SK-N-SH (cell line): ENCODE results near the gene SLC4A9. TPM values are rescaled to one million over a fixed set of nuclear protein-coding genes. Genes with fewer than 3 reads are reported as not detected.

Experiments used
- CTCF ChIA-PET: fragments of 300-600, 350-600 bp; formaldehyde crosslinking; extraction: SDS; loops from one replicate; lab custom pipeline; 2021; lab: Yijun Ruan, JAX
- POLR2A ChIA-PET: fragments of 350-600 bp; sonication (Branson Sonifier 250); formaldehyde crosslinking; extraction: SDS; loops from one replicate; lab custom pipeline; 2020; ENCODE audit warnings: antibody characterized with exemption, inconsistent platforms; lab: Yijun Ruan, JAX
- DNase-seq: peaks from one replicate; pipeline ENCODE4 v3.0.0; 2012
- H2AFZ ChIP-seq: fragments of 200-600 bp; sonication (generic); 2 replicates; pipeline ENCODE4 v1.8.1; 2016; ENCODE audit warnings: antibody characterized with exemption, mild to moderate bottlenecking, low read depth
- H3F3A ChIP-seq: fragments of 200-600 bp; sonication (generic); replicated peaks from 2 replicates; pipeline ENCODE3; 2016; ENCODE audit warnings: antibody characterized with exemption, mild to moderate bottlenecking; ENCODE audit not compliant: insufficient read depth
- H3K27ac ChIP-seq, 2 experiments: fragments of 200-500 bp in 1 of 2; fragments of 200-600 bp in 1 of 2; sonication (Bioruptor generic) in 1 of 2; sonication (generic), shearing (Covaris generic) in 1 of 2; 2 replicates each; pipeline versions ENCODE4 v1.5.1 to v1.6.1; 2014 to 2016; ENCODE audit warnings: low read depth in 2 of 2, inconsistent platforms in 1 of 2, low read length in 1 of 2, mild to moderate bottlenecking in 1 of 2, mixed read lengths in 1 of 2
- H3K27me3 ChIP-seq: fragments of 200-600 bp; sonication (generic), shearing (Covaris generic); 2 replicates; pipeline ENCODE4 v1.6.1; 2016; ENCODE audit warnings: mixed run types; ENCODE audit not compliant: insufficient read depth
- H3K36me3 ChIP-seq, 2 experiments: fragments of 200-500 bp in 1 of 2; fragments of 200-600 bp in 1 of 2; sonication (Bioruptor generic) in 1 of 2; sonication (generic) in 1 of 2; replicated peaks in 1 of 2; 2 replicates each; pipeline versions ENCODE3 to v1.5.1; 2014 to 2016; ENCODE audit warnings: low read length in 1 of 2, mild to moderate bottlenecking in 1 of 2; ENCODE audit not compliant: insufficient read depth in 2 of 2, control insufficient read depth in 1 of 2
- H3K4me1 ChIP-seq, 2 experiments: fragments of 200-500 bp in 1 of 2; fragments of 200-600 bp in 1 of 2; sonication (Bioruptor generic) in 1 of 2; sonication (generic), shearing (Covaris generic) in 1 of 2; 2 replicates each; pipeline versions ENCODE4 v1.5.1 to v1.6.1; 2014 to 2016; ENCODE audit warnings: low read depth in 1 of 2, low read length in 1 of 2, mixed run types in 1 of 2; ENCODE audit not compliant: insufficient read depth in 2 of 2, control insufficient read depth in 1 of 2
- H3K4me2 ChIP-seq: fragments of 200-600 bp; sonication (generic), shearing (Covaris generic); 2 replicates; pipeline ENCODE4 v1.6.1; 2017; ENCODE audit warnings: mixed run types
- H3K4me3 ChIP-seq, 2 experiments: fragments of 200-500 bp in 1 of 2; fragments of 200-600 bp in 1 of 2; sonication (Bioruptor generic) in 1 of 2; sonication (generic), shearing (Covaris generic) in 1 of 2; 2 replicates each; pipeline versions ENCODE4 v1.5.1 to v1.8.1; 2014 to 2016; ENCODE audit warnings: low read depth in 2 of 2, inconsistent platforms in 1 of 2, low read length in 1 of 2, mild to moderate bottlenecking in 1 of 2, mixed read lengths in 1 of 2, moderate library complexity in 1 of 2
- H3K79me2 ChIP-seq: fragments of 200-600 bp; sonication (generic); 2 replicates; pipeline ENCODE4 v1.8.1; 2017; ENCODE audit warnings: mild to moderate bottlenecking; ENCODE audit not compliant: insufficient read depth
- H3K9ac ChIP-seq: fragments of 200-600 bp; sonication (generic); 2 replicates; pipeline ENCODE4 v1.6.1; 2017; ENCODE audit warnings: mixed run types
- H3K9me2 ChIP-seq: fragments of 200-600 bp; sonication (generic); 2 replicates; pipeline ENCODE4 v1.6.1; 2017; ENCODE audit warnings: mixed run types
- H3K9me3 ChIP-seq: fragments of 200-600 bp; sonication (generic); 2 replicates; pipeline ENCODE4 v1.6.1; 2017; ENCODE audit warnings: mixed run types, mild to moderate bottlenecking, moderate library complexity
- H4K20me1 ChIP-seq: fragments of 200-600 bp; sonication (generic); 2 replicates; pipeline ENCODE4 v1.6.1; 2017; ENCODE audit warnings: mild to moderate bottlenecking, mixed run types; ENCODE audit not compliant: insufficient read depth
- EP300 ChIP-seq, 2 experiments: IDR thresholded peaks; 2 replicates each; pipeline versions ENCODE4 v1.4.0 to v1.6.1; 2012; ENCODE audit warnings: borderline replicate concordance in 1 of 2, low read depth in 1 of 2, low read length in 1 of 2
- MEF2A ChIP-seq: IDR thresholded peaks from 2 replicates; pipeline ENCODE4 v1.4.0; 2012; ENCODE audit warnings: low read depth, borderline replicate concordance
- NFIC ChIP-seq: IDR thresholded peaks from 2 replicates; pipeline ENCODE4 v1.4.0; 2012; ENCODE audit warnings: borderline replicate concordance
- RAD21 ChIP-seq: IDR thresholded peaks from 2 replicates; pipeline ENCODE4 v1.6.1; 2012; ENCODE audit warnings: mild to moderate bottlenecking, low read length
- SMC3 ChIP-seq: IDR thresholded peaks from 2 replicates; pipeline ENCODE4 v1.6.1; 2012; ENCODE audit warnings: low read depth, low read length, improper control_type of control experiment
- TAF1 ChIP-seq: IDR thresholded peaks from 2 replicates; pipeline ENCODE4 v1.6.1; 2012; ENCODE audit warnings: low read depth, mild to moderate bottlenecking, low read length, moderate library complexity, borderline replicate concordance
- TCF12 ChIP-seq: IDR thresholded peaks from 2 replicates; pipeline ENCODE4 v1.4.0; 2012
- WGBS: methylation state at CpG from one replicate; pipeline ENCODE4 v1.1.6; 2017; ENCODE audit warnings: low lambda C conversion rate; 5-methylcytosine and 5-hydroxymethylcytosine counted together
- polyA plus RNA-seq, 3 experiments: library from polyadenylated mRNA; depleted of rRNA; stranded (reverse); fragments of >200 nt; gene quantifications; 2 replicates each; pipeline ENCODE4 v1.2.3, GENCODE V29; 2012
- TF ChIP-seq, protein P1 (sequence below): IDR thresholded peaks from 2 replicates; pipeline ENCODE4 v1.4.0; 2012; ENCODE audit warnings: low read depth, borderline replicate concordance
- TF ChIP-seq, protein P2 (sequence below): fragments of 200-600 bp; sonication (generic); IDR thresholded peaks from 2 replicates; pipeline ENCODE4 v1.6.1; 2017; ENCODE audit warnings: antibody characterized with exemption, mild to moderate bottlenecking, moderate library complexity

Gene SLC4A9
- polyA plus RNA-seq, 1 of the 3 experiments (the other 2 are of a cell fraction) = 0.02 TPM

DNA sequence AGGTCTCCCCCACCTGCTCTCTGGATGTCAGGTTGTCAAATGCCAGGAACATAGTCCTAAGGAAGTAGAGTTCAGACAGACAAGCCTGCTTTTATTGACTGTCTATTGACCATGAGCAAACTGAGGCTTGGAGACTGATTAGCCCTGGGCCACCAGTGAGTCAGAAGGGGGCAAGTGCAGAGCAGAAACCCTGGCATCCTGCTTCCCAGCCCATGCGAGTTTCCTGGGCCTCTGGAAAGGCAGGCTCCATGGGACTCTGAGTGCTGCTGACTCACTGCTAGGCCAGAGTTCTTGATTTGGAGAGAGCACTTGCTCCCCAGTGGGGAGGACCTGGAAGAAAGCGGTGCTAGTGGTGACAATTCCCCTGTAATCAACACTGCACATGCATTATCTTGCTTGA lies 10.8 kb upstream of the SLC4A9 start:
- POLR2A ChIA-PET = no interaction called here
- no peak overlapping the region for H2AFZ ChIP-seq

DNA sequence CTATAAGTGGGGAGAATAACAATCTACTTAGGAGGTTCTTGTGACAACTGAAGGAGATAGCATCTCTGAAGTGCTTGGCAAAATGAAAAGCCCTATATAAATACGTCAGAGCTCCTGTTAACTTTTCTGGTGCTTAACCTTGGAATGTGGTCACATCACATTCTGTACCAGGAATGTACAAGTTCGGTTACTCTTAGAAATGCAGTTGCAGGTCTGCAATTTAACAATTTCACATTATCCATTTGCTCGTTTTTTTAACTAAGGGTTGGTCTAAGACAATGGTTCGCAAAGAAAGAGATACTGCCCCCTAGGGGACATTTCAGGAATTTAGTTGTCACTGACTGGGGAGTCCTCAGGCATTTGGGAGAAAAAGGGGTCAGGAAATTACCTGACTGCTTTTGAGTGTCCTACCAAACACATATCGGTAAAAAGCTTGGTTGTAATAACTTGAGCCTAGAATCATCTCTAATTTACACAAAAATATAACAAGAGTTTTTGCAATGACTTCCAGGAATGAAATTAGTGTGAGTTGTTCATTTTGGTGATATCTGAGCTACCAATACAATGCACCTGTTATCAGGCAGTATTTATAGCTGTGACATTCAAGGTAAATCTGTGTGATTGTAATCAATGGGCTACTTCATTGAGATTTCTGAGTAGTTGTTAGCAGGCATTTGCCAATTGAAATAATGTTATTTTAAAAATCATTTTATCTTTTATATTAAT lies 8.2 kb upstream of the SLC4A9 start:
- peak overlapping the region in 1 of 2 experiments; percentile 11; a peak in 1 of 4 replicates for H3K4me3 ChIP-seq

More for the DNA sequence above, 10.8 kb upstream of the SLC4A9 start:
- H3K9me3 ChIP-seq = no peaks in the 10 kb centered on the region
- H3K9me2 ChIP-seq = no peaks in the 10 kb centered on the region
- H3F3A ChIP-seq = peaks cover 11% of the 10 kb centered on the region
- H3K27me3 ChIP-seq = no peaks in the 10 kb centered on the region
- no peak overlapping the region for H3K9ac ChIP-seq
- H3K4me1 ChIP-seq = peaks cover 9 to 12% of the 10 kb centered on the region in 2 experiments
- H3K4me3 ChIP-seq = no peak overlapping the region
- peaks cover 0 to 3% of the 10 kb centered on the region in 2 experiments for H3K36me3 ChIP-seq
- peaks cover 15% of the 10 kb centered on the region for H4K20me1 ChIP-seq
- 80% methylated on average over 2 of the region's 2 CpGs for WGBS
- H3K79me2 ChIP-seq = peaks cover 22% of the 10 kb centered on the region
- no peak overlapping the region for H3K4me2 ChIP-seq
- H3K27ac ChIP-seq = no peak overlapping the region
- CTCF ChIA-PET = interaction anchor here (0.9 to 15.0 kb wide), 3 partner anchors 11 to 107 kb away, joined by 4 to 418 read pairs (median 10); partner anchors contain the start of gene SLC4A9
- no peak for DNase-seq
- TF ChIP-seq, protein P1, sequence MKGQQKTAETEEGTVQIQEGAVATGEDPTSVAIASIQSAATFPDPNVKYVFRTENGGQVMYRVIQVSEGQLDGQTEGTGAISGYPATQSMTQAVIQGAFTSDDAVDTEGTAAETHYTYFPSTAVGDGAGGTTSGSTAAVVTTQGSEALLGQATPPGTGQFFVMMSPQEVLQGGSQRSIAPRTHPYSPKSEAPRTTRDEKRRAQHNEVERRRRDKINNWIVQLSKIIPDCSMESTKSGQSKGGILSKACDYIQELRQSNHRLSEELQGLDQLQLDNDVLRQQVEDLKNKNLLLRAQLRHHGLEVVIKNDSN = no peak
- TF ChIP-seq MEF2A = no peak
- no peak for TF ChIP-seq TAF1
- TF ChIP-seq EP300 (IDR thresholded peaks at IDR 0.05; ENCODE audit: borderline replicate concordance in 1 of 2, low read depth in 1 of 2, low read length in 1 of 2) = no peak

More for the DNA sequence above, 8.2 kb upstream of the SLC4A9 start:
- POLR2A ChIA-PET = interaction anchor here (1.6 kb wide), 1 partner anchor 295 kb away, joined by 3 read pairs; the partner anchor contains the start of genes IK and NDUFA2
- H3K4me1 ChIP-seq = peaks cover 0 to 6% of the 10 kb centered on the region in 2 experiments; a peak in 2 of 4 replicates
- no peak overlapping the region for H3K9ac ChIP-seq
- peaks cover 9% of the 10 kb centered on the region for H3F3A ChIP-seq
- no peaks in the 10 kb centered on the region for H3K36me3 ChIP-seq
- H3K9me2 ChIP-seq = no peaks in the 10 kb centered on the region
- H3K4me2 ChIP-seq = no peak overlapping the region
- H2AFZ ChIP-seq = no peak overlapping the region
- H3K9me3 ChIP-seq = no peaks in the 10 kb centered on the region
- TF ChIP-seq, protein P2, sequence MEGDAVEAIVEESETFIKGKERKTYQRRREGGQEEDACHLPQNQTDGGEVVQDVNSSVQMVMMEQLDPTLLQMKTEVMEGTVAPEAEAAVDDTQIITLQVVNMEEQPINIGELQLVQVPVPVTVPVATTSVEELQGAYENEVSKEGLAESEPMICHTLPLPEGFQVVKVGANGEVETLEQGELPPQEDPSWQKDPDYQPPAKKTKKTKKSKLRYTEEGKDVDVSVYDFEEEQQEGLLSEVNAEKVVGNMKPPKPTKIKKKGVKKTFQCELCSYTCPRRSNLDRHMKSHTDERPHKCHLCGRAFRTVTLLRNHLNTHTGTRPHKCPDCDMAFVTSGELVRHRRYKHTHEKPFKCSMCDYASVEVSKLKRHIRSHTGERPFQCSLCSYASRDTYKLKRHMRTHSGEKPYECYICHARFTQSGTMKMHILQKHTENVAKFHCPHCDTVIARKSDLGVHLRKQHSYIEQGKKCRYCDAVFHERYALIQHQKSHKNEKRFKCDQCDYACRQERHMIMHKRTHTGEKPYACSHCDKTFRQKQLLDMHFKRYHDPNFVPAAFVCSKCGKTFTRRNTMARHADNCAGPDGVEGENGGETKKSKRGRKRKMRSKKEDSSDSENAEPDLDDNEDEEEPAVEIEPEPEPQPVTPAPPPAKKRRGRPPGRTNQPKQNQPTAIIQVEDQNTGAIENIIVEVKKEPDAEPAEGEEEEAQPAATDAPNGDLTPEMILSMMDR = peak; percentile 88
- TF ChIP-seq NFIC (0 out of 2 replicates have a peak, but pooled peaks have one; percentile 6), RAD21 (peak; percentile 74), TCF12 (no peak), SMC3 (peak; percentile 63)
- TF ChIP-seq, all 33 proteins: peak for 4
- Histone ChIP-seq H3K79me2 (no peaks in the 10 kb centered on the region), H4K20me1 (no peaks in the 10 kb centered on the region), H3K27me3 (no peaks in the 10 kb centered on the region), H3K27ac (no peak overlapping the region)
- CTCF ChIA-PET = interaction anchor here (0.6 to 15.0 kb wide), 68 partner anchors 9 to 527 kb away, joined by 3 to 418 read pairs (median 4); partner anchors contain the start of genes PFDN1 and SLC4A9
- DNase-seq = peak; percentile 66
- WGBS = 5% methylated on average over 5 of the region's 5 CpGs
